Large intestine (tissue), 12 donors: ENCODE data around the gene CCDC60. TPM values are rescaled to one million over a fixed set of nuclear protein-coding genes. Genes with fewer than 3 reads are reported as not detected.

Experiments used
- DNase-seq, 2 donors: peaks; one replicate each; pipeline versions ENCODE4 v3.0.0 to v3.0.0-alpha.2; 2013
- H3K27ac ChIP-seq: one replicate; pipeline ENCODE4 v1.5.1; 2013; ENCODE audit warnings: low read length
- H3K27me3 ChIP-seq: 2 replicates; pipeline ENCODE4 v1.6.1; 2013; ENCODE audit warnings: low read length; ENCODE audit not compliant: control insufficient read depth, insufficient read depth
- H3K36me3 ChIP-seq: 2 replicates; pipeline ENCODE4 v1.6.1; 2013; ENCODE audit warnings: low read length; ENCODE audit not compliant: control insufficient read depth, insufficient read depth
- H3K4me1 ChIP-seq: one replicate; pipeline ENCODE4 v1.6.1; 2013; ENCODE audit warnings: low read length; ENCODE audit not compliant: control insufficient read depth, insufficient read depth
- H3K4me3 ChIP-seq: one replicate; pipeline ENCODE4 v1.5.1; 2013; ENCODE audit warnings: low read length
- H3K9me3 ChIP-seq: one replicate; pipeline ENCODE4 v1.6.1; 2013; ENCODE audit warnings: mild to moderate bottlenecking, low read depth, low read length, moderate library complexity; ENCODE audit not compliant: control insufficient read depth
- WGBS: methylation state at CpG from one replicate; pipeline ENCODE4 v1.1.5; 2013; ENCODE audit warnings: low lambda C conversion rate; ENCODE audit not compliant: insufficient coverage; 5-methylcytosine and 5-hydroxymethylcytosine counted together
- long read RNA-seq, 11 donors: transcript quantifications; one replicate each; lab custom pipeline, GENCODE V29; 2026
- polyA plus RNA-seq: library from polyadenylated mRNA; unstranded; fragments of 120-200 nt; gene quantifications from one replicate; pipeline ENCODE4 v1.2.1, GENCODE V29; 2013

The CCDC60 gene
- 0.01 TPM for polyA plus RNA-seq
- long read RNA-seq, donor 1: 0 reads
- long read RNA-seq, donor 2: 0 reads
- long read RNA-seq, donor 3: 0 reads
- long read RNA-seq, donor 4: 0 reads
- long read RNA-seq, donor 5: 0 reads
- long read RNA-seq, donor 6: 0 reads
- long read RNA-seq, donor 7: 0 reads
- long read RNA-seq, donor 8: 0 reads
- long read RNA-seq, donor 9: 0 reads
- long read RNA-seq, donor 10: 0 reads
- long read RNA-seq, donor 11: 0 reads

GRCh38 chr12:119334430-119335170 is at the start of gene CCDC60:
CCDC60 (plus strand) TSS chr12:119334729; CDS start chr12:119335177, 448 bp downstream.
- 0% methylated on average over 1 of the region's 26 CpGs for WGBS
- Histone ChIP-seq H3K4me1 (no peaks in the 10 kb centered on the region), H3K36me3 (no peaks in the 10 kb centered on the region), H3K9me3 (no peaks in the 10 kb centered on the region), H3K27ac (no peak within 1 kb of the TSS), H3K4me3 (no peak within 1 kb of the TSS), H3K27me3 (peaks cover 9% of the 10 kb centered on the region)
- no peak for DNase-seq

DNA sequence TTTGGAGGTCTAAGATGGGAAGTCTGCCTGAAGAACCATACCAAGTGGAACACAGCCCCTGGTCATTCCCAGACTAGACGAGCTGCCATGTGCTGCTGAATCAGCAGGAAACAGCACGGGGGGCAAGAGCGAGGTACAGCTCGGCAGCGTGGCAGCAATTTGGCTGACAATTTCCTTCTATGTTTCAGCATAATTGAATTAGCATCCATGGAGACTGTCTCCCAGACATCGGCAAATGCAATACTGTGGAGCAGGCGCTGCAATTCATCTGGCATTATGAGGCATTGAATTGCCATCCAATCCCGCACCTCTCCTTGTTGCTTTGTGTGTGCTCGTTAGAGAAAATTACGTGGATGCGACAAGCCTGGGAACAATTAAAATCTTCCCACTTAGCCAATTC is 46.0 kb upstream of the CCDC60 start:
- no CpG with 5 or more reads among the region's 11 CpGs for WGBS
- no peak overlapping the region for H3K27ac ChIP-seq
- no peak overlapping the region for H3K4me3 ChIP-seq
- no peaks in the 10 kb centered on the region for H3K4me1 ChIP-seq
- no peaks in the 10 kb centered on the region for H3K36me3 ChIP-seq
- no peaks in the 10 kb centered on the region for H3K9me3 ChIP-seq
- peak; percentile 12 to 29 for DNase-seq
- H3K27me3 ChIP-seq: no peaks in the 10 kb centered on the region

- WGBS: no CpG with 5 or more reads among the region's 6 CpGs
- H3K9me3 ChIP-seq: no peaks in the 10 kb centered on the region
- no peaks in the 10 kb centered on the region for H3K4me1 ChIP-seq
- no peak overlapping the region for H3K4me3 ChIP-seq
- no peaks in the 10 kb centered on the region for H3K27me3 ChIP-seq
- H3K27ac ChIP-seq: no peak overlapping the region
- no peaks in the 10 kb centered on the region for H3K36me3 ChIP-seq
- DNase-seq: no peak
Observed at GRCh38 chr12:119292893-119293630, 41.5 kb upstream of the CCDC60 start.

- no peak overlapping the region for H3K27ac ChIP-seq
- no peaks in the 10 kb centered on the region for H3K27me3 ChIP-seq
- H3K36me3 ChIP-seq: no peaks in the 10 kb centered on the region
- H3K4me3 ChIP-seq: no peak overlapping the region
- WGBS: 50% methylated on average over 2 of the region's 5 CpGs
- no peaks in the 10 kb centered on the region for H3K9me3 ChIP-seq
- no peaks in the 10 kb centered on the region for H3K4me1 ChIP-seq
- no peak for DNase-seq
Observed at GRCh38 chr12:119294211-119294610, 40.3 kb upstream of the CCDC60 start.

DNA sequence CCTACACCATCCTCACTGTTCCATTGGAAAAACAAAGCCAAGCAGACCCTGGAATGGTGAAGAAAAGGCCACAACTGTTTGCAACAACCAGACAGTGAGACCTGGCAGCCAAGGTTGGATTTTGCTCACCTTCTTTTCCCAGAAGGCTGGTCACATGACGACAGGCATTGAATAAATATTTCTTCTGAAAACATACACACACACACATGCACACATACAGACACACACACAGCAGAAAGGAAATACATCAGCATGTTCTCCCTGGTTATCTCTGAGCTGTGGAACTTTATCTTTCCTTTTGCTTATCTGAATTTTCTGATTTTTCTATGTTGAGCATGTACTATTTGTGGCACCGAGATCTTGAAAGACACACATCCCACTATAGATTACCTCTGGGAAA is 38.0 kb upstream of the CCDC60 start:
- H3K27me3 ChIP-seq: no peaks in the 10 kb centered on the region
- no peaks in the 10 kb centered on the region for H3K36me3 ChIP-seq
- H3K9me3 ChIP-seq: no peaks in the 10 kb centered on the region
- no peak overlapping the region for H3K27ac ChIP-seq
- no peaks in the 10 kb centered on the region for H3K4me1 ChIP-seq
- peak in 1 of 2 donors; percentile 10 for DNase-seq
- H3K4me3 ChIP-seq: no peak overlapping the region
- 63% methylated on average over 1 of the region's 2 CpGs for WGBS

- Histone ChIP-seq H3K36me3 (no peaks in the 10 kb centered on the region), H3K4me1 (no peaks in the 10 kb centered on the region), H3K4me3 (no peak overlapping the region), H3K27me3 (no peaks in the 10 kb centered on the region), H3K9me3 (no peaks in the 10 kb centered on the region), H3K27ac (no peak overlapping the region)
- DNase-seq: no peak
Observed at GRCh38 chr12:119299130-119299529, 35.4 kb upstream of the CCDC60 start.

GRCh38 chr12:119301379-119301778 is 33.1 kb upstream of the CCDC60 start:
- Histone ChIP-seq H3K27ac (no peak overlapping the region), H3K4me1 (no peaks in the 10 kb centered on the region), H3K9me3 (no peaks in the 10 kb centered on the region), H3K27me3 (no peaks in the 10 kb centered on the region), H3K36me3 (no peaks in the 10 kb centered on the region), H3K4me3 (no peak overlapping the region)
- no CpG with 5 or more reads among the region's 9 CpGs for WGBS
- DNase-seq: no peak

DNA sequence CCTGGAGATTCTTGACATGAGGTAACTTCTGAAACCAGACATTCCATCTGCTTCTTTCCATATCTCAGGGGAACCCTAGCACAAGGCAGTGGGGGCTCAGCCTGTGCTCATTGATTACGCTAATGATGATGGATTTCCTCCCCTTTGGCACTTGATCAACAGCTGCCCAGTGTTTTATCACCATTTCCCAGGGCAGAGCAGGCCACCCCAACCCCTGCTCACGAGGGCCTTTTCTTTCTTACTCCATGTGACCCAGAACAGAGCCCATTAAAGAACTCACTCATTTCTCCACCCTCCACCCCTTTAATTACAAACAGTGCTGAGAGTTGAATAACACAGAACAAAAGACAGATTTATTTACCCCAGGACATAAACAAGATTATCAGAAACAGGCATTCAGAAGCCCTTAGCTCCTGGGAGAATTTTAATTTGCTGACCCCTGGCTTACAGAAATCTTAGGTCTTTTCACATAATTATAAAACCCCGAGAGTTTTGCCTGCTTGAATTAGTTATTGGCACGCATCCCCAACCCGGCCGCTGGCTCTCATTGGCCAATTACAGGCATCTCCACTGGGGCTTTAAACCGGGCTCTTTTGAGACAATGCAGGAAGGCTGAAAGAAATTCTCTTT is 32.0 kb upstream of the CCDC60 start:
- H3K9me3 ChIP-seq: no peaks in the 10 kb centered on the region
- no CpG with 5 or more reads among the region's 7 CpGs for WGBS
- H3K4me1 ChIP-seq: no peaks in the 10 kb centered on the region
- H3K27ac ChIP-seq: no peak overlapping the region
- DNase-seq: peak; percentile 18 to 31
- no peaks in the 10 kb centered on the region for H3K36me3 ChIP-seq
- H3K4me3 ChIP-seq: no peak overlapping the region
- no peaks in the 10 kb centered on the region for H3K27me3 ChIP-seq

- H3K27ac ChIP-seq: no peak overlapping the region
- no peaks in the 10 kb centered on the region for H3K27me3 ChIP-seq
- WGBS: 100% methylated on average over 2 of the region's 6 CpGs
Observed at GRCh38 chr12:119306593-119306992, 27.9 kb upstream of the CCDC60 start.

GRCh38 chr12:119307747-119308146 is 26.8 kb upstream of the CCDC60 start:
- Histone ChIP-seq H3K4me1 (no peaks in the 10 kb centered on the region), H3K4me3 (no peak overlapping the region), H3K27ac (no peak overlapping the region), H3K27me3 (no peaks in the 10 kb centered on the region), H3K9me3 (peaks cover 2% of the 10 kb centered on the region), H3K36me3 (no peaks in the 10 kb centered on the region)
- 86% methylated on average over 1 of the region's 2 CpGs for WGBS
- no peak for DNase-seq

More at GRCh38 chr12:119306593-119306992, 27.9 kb upstream of the CCDC60 start:
- no peak overlapping the region for H3K4me3 ChIP-seq
- no peaks in the 10 kb centered on the region for H3K4me1 ChIP-seq
- no peaks in the 10 kb centered on the region for H3K36me3 ChIP-seq
- no peak for DNase-seq
- H3K9me3 ChIP-seq: peaks cover 2% of the 10 kb centered on the region
